Heart left ventricle (tissue), 16 donors: ENCODE results near the gene RELA. TPM values are rescaled to one million over a fixed set of nuclear protein-coding genes. Genes with fewer than 3 reads are reported as not detected.

Experiments used
- ATAC-seq, 4 donors: fragments of 200-7000 bp; cut with Tn5 transposase; one replicate each; pipeline ENCODE4 v1.9.1; 2020 to 2022; ENCODE audit warnings: moderate library complexity in 4 of 4, mild to moderate bottlenecking in 3 of 4, moderate number of reproducible peaks in 1 of 4
- DNase-seq, 5 donors: peaks; one replicate each; pipeline ENCODE4 v3.0.0-alpha.2; 2020
- H3K27ac ChIP-seq, 12 donors: fragments of 200-600 bp; sonication (generic) in 4 of 12; one replicate each; pipeline versions ENCODE4 v1.5.0 to v1.8.0; 2016 to 2022; ENCODE audit warnings: mild to moderate bottlenecking in 2 of 12
- H3K27me3 ChIP-seq, 9 donors: fragments of 200-600 bp; sonication (generic) in 2 of 9; one replicate each; pipeline versions ENCODE4 v1.5.1 to v1.8.0; 2016 to 2022; ENCODE audit warnings: mild to moderate bottlenecking in 3 of 9
- H3K36me3 ChIP-seq, 9 donors: fragments of 200-600 bp; sonication (generic) in 2 of 9; one replicate each; pipeline versions ENCODE4 v1.5.0 to v1.8.0; 2018 to 2022; ENCODE audit warnings: mild to moderate bottlenecking in 2 of 9
- H3K4me1 ChIP-seq, 12 donors: fragments of 200-600 bp; sonication (generic) in 4 of 12; one replicate each; pipeline versions ENCODE4 v1.5.0 to v1.8.0; 2016 to 2022; ENCODE audit warnings: mild to moderate bottlenecking in 3 of 12
- H3K4me3 ChIP-seq, 12 donors: fragments of 200-600 bp; sonication (generic) in 4 of 12; one replicate each; pipeline versions ENCODE4 v1.5.0 to v1.8.0; 2017 to 2022; ENCODE audit warnings: mild to moderate bottlenecking in 9 of 12, moderate library complexity in 4 of 12
- H3K9me3 ChIP-seq, 12 donors: fragments of 200-600 bp; sonication (generic) in 4 of 12; one replicate each; pipeline versions ENCODE4 v1.5.0 to v1.8.0; 2016 to 2022; ENCODE audit warnings: mild to moderate bottlenecking in 1 of 12
- CTCF ChIP-seq, 12 donors: fragments of 200-600 bp; sonication (generic) in 4 of 12; IDR thresholded peaks; one replicate each; pipeline versions ENCODE4 v1.5.0 to v1.8.0; 2018 to 2022; ENCODE audit warnings: antibody characterized with exemption in 12 of 12, mild to moderate bottlenecking in 5 of 12
- POLR2A ChIP-seq, 2 donors: fragments of 450-650 bp; IDR thresholded peaks; one replicate each; pipeline ENCODE4 v1.6.1; 2017; ENCODE audit warnings: antibody characterized with exemption in 2 of 2, mild to moderate bottlenecking in 2 of 2, moderate library complexity in 2 of 2
- WGBS, 4 donors: extraction: QIAGEN DNeasy Blood & Tissue Kit in 2 of 4; methylation state at CpG; one replicate each; pipeline versions ENCODE4 v1.1.5 to v1.1.7; 2013 to 2018; 5-methylcytosine and 5-hydroxymethylcytosine counted together
- intact Hi-C, 10 donors: fragments of 100-400 bp; cut with DNase I; formaldehyde crosslinking; loops; one replicate each; pipeline versions ENCODE4 v1.11.1 to v1.14.2; 2022
- polyA plus RNA-seq, 2 donors: library from polyadenylated mRNA; stranded (reverse); fragments of 200-250 nt; gene quantifications; one replicate each; pipeline ENCODE4 v1.2.3, GENCODE V29; 2013
- total RNA-seq, 9 donors: library from RNA; depleted of rRNA in 2 of 9; stranded (reverse); fragments of >200 nt in 2 of 9; fragmentation: NEBNext Ultra II Directional in 3 of 9; extraction: Animal tissue kit (Norgen Biotek cat#: 25700) in 3 of 9; gene quantifications; one replicate each; pipeline versions ENCODE4 v1.1.0 to v1.2.4, GENCODE V29; 2016 to 2023
- donor health status: ischemic (EF 13 %, LVEDD 7.1; RV severe dilation, severe dysfunction).
- donor health status: healthy with polysubstance abuse.
- donor health status: DM: no; HTN: yes; CAD: no.
- donor health status: DM: no; HTN: no; CAD: no.
- donor health status: ischemic (EF 25% LVEDD 6.9; RV normal size, moderate dysfunction).
- donor health status: ischemic (EF 25% LVEDD 5.7; RV mildly dilated, moderate dysfunction).
- donor health status: healthy.
- donor health status: DM: yes; HTN: yes; CAD: no.
- donor health status: ischemic (EF 35%, LVEDD 5.7; RV mildly dilated, moderate dysfunction).
- donor health status: nonischemic (EF 11% LVEDD 7.7; RV severe dilation, severe dysfunction).
- donor health status: DM: yes; HTN: yes; CAD: no.
- donor health status: PGD.
- donor health status: ischemic (EF 29% LVEDD 5.4; RV normal size, mild dysfunction).
- donor health status: nonischemic (EF 23%, LVEDD 6.1; RV moderate dilation, normal function).

RELA gene
- total and polyA plus RNA-seq, 11 donors = 22.2 to 86.4 (median 42.3) TPM

- Histone ChIP-seq H3K9me3 (no peaks in the 10 kb centered on the region), H3K27ac (no peak overlapping the region), H3K27me3 (no peaks in the 10 kb centered on the region), H3K36me3 (peaks cover 0 to 84% (median 70%) of the 10 kb centered on the region in 9 donors), H3K4me3 (no peak overlapping the region), H3K4me1 (peaks cover 0 to 33% (median 15%) of the 10 kb centered on the region in 12 donors)
- TF ChIP-seq CTCF (IDR thresholded peaks at IDR 0.05) (no peak), POLR2A (IDR thresholded peaks at IDR 0.05) (no peak)
- ATAC-seq (no peak), DNase-seq (peak in 1 of 5 donors; percentile 53)
- 91 to 93% (median 93%) methylated on average over 14 of the region's 14 CpGs for WGBS, 4 donors
- intact Hi-C loops = loop anchor here in 3 of 10 donors (2.0 to 10.0 kb wide), 3 partner anchors 17 to 181 kb away; no protein-coding TSS in a partner anchor
These were observed 28.6 kb downstream of the RELA start for GRCh38 chr11:65634109-65634436.

GRCh38 chr11:65633390-65634108 lies 29.2 kb downstream of the RELA start:
- no peak overlapping the region for H3K27ac ChIP-seq
- intact Hi-C loops = loop anchor here in 3 of 10 donors (2.0 to 10.0 kb wide), 3 partner anchors 17 to 181 kb away; no protein-coding TSS in a partner anchor
- peak in 1 of 5 donors; percentile 51 for DNase-seq
- no peak for ATAC-seq
- TF ChIP-seq POLR2A (IDR thresholded peaks at IDR 0.05) = no peak
- TF ChIP-seq CTCF (IDR thresholded peaks at IDR 0.05) = no peak
- no peaks in the 10 kb centered on the region for H3K9me3 ChIP-seq
- 87 to 93% (median 88%) methylated on average over 12 to 20 of the region's 20 CpGs for WGBS, 4 donors
- peaks cover 0 to 90% (median 75%) of the 10 kb centered on the region in 9 donors for H3K36me3 ChIP-seq
- H3K4me1 ChIP-seq = peaks cover 0 to 28% (median 12%) of the 10 kb centered on the region in 12 donors
- H3K27me3 ChIP-seq = no peaks in the 10 kb centered on the region
- H3K4me3 ChIP-seq = no peak overlapping the region

GRCh38 chr11:65630215-65630614 lies 32.5 kb downstream of the RELA start:
- Histone ChIP-seq H3K4me3 (no peak overlapping the region), H3K36me3 (peaks cover 2 to 100% (median 89%) of the 10 kb centered on the region in 9 donors), H3K9me3 (no peaks in the 10 kb centered on the region), H3K4me1 (peaks cover 0 to 19% (median 8%) of the 10 kb centered on the region in 12 donors), H3K27ac (peak overlapping the region in 1 of 12 donors; percentile 19), H3K27me3 (no peaks in the 10 kb centered on the region)
- DNase-seq = peak in 3 of 5 donors; percentile 57 to 82 (median 74)
- peak; percentile 30 to 77 (median 60) for ATAC-seq
- 50 to 67% (median 63%) methylated on average over 11 of the region's 11 CpGs for WGBS, 4 donors
- intact Hi-C loops = loop anchor here in 2 of 10 donors (10.0 kb wide), 2 partner anchors 75 to 185 kb away; no protein-coding TSS in a partner anchor
- TF ChIP-seq CTCF (IDR thresholded peaks at IDR 0.05) = no peak
- no peak for TF ChIP-seq POLR2A (IDR thresholded peaks at IDR 0.05)

- no peak for TF ChIP-seq CTCF (IDR thresholded peaks at IDR 0.05)
- TF ChIP-seq POLR2A (IDR thresholded peaks at IDR 0.05) = no peak
- WGBS, 4 donors = 93 to 99% (median 95%) methylated on average over 4 to 14 of the region's 14 CpGs
- DNase-seq = no peak
- H3K27ac ChIP-seq = no peak overlapping the region
- no peaks in the 10 kb centered on the region for H3K27me3 ChIP-seq
- no peak for ATAC-seq
- intact Hi-C loops = loop anchor here in 7 of 10 donors (5.0 to 10.0 kb wide), 6 partner anchors 73 to 368 kb away; no protein-coding TSS in a partner anchor
- peaks cover 2 to 100% (median 86%) of the 10 kb centered on the region in 9 donors for H3K36me3 ChIP-seq
- H3K4me1 ChIP-seq = peaks cover 0 to 19% (median 8%) of the 10 kb centered on the region in 12 donors
- no peaks in the 10 kb centered on the region for H3K9me3 ChIP-seq
- no peak overlapping the region for H3K4me3 ChIP-seq
These were observed 33.1 kb downstream of the RELA start for GRCh38 chr11:65629579-65629978.
